Uterus (tissue), 2 donors: Measurements from ENCODE around the gene SACM1L.

Experiments
- POLR2A ChIP-seq, 2 donors: fragments of 450-650 bp; IDR thresholded peaks; one replicate each; pipeline ENCODE4 v1.6.1; 2016; ENCODE audit warnings: antibody characterized with exemption in 2 of 2, mild to moderate bottlenecking in 1 of 2, moderate library complexity in 1 of 2
- TF ChIP-seq, protein P1 (sequence below), 4 experiments: fragments of 200-600 bp in 2 of 4; fragments of 450-650 bp in 2 of 4; sonication (generic) in 2 of 4; IDR thresholded peaks; one replicate each; pipeline ENCODE4 v1.5.1; 2016 to 2019; ENCODE audit warnings: antibody characterized with exemption in 4 of 4, mild to moderate bottlenecking in 2 of 4, moderate library complexity in 1 of 4

- TF ChIP-seq, protein P1, sequence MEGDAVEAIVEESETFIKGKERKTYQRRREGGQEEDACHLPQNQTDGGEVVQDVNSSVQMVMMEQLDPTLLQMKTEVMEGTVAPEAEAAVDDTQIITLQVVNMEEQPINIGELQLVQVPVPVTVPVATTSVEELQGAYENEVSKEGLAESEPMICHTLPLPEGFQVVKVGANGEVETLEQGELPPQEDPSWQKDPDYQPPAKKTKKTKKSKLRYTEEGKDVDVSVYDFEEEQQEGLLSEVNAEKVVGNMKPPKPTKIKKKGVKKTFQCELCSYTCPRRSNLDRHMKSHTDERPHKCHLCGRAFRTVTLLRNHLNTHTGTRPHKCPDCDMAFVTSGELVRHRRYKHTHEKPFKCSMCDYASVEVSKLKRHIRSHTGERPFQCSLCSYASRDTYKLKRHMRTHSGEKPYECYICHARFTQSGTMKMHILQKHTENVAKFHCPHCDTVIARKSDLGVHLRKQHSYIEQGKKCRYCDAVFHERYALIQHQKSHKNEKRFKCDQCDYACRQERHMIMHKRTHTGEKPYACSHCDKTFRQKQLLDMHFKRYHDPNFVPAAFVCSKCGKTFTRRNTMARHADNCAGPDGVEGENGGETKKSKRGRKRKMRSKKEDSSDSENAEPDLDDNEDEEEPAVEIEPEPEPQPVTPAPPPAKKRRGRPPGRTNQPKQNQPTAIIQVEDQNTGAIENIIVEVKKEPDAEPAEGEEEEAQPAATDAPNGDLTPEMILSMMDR (IDR thresholded peaks at IDR 0.05): no peak
- no peak for TF ChIP-seq POLR2A (IDR thresholded peaks at IDR 0.05)
Observed at GRCh38 chr3:45783667-45784066, 94.5 kb downstream of the SACM1L start.
